ENCODE results near the gene ST6GALNAC2. TPM values are rescaled to one million over a fixed set of nuclear protein-coding genes. Genes with fewer than 3 reads are reported as not detected.

ST6GALNAC2 gene
- polyA plus RNA-seq, 1 donor from 2014 or later = 0.68 TPM

- peak overlapping the region in 3 of 4 donors; percentile 30 to 84 (median 32) for H3K4me3 Mint-ChIP-seq
- peaks cover 0 to 4% (median 0%) of the 10 kb centered on the region in 3 donors for H3K4me1 Mint-ChIP-seq
- peaks cover 6% of the 10 kb centered on the region for H3K36me3 Mint-ChIP-seq
- peaks cover 0 to 5% (median 0%) of the 10 kb centered on the region in 3 donors for H3K9me3 Mint-ChIP-seq
- H3K27ac Mint-ChIP-seq = peak overlapping the region in 1 of 3 donors; percentile 9
- peaks cover 27% of the 10 kb centered on the region for H3K27me3 Mint-ChIP-seq
These were observed 1.3 kb upstream of the ST6GALNAC2 start for GRCh38 chr17:76586741-76587487.

- Mint-ChIP-seq H3K9me3 (peaks cover 0 to 5% (median 0%) of the 10 kb centered on the region in 3 donors), H3K4me3 (peak overlapping the region; percentile 74 to 91 (median 79)), H3K27ac (no peak overlapping the region), H3K27me3 (peaks cover 27% of the 10 kb centered on the region), H3K36me3 (peaks cover 6% of the 10 kb centered on the region), H3K4me1 (peaks cover 0 to 4% (median 2%) of the 10 kb centered on the region in 3 donors)
These were observed 519 bp downstream of the ST6GALNAC2 start for GRCh38 chr17:76585033-76585648.

- peak overlapping the region; percentile 74 to 91 (median 79) for H3K4me3 Mint-ChIP-seq
- H3K27ac Mint-ChIP-seq = no peak overlapping the region
- peaks cover 0 to 4% (median 2%) of the 10 kb centered on the region in 3 donors for H3K4me1 Mint-ChIP-seq
- H3K9me3 Mint-ChIP-seq = peaks cover 0 to 3% (median 0%) of the 10 kb centered on the region in 3 donors
- H3K27me3 Mint-ChIP-seq = peaks cover 27% of the 10 kb centered on the region
- peaks cover 5% of the 10 kb centered on the region for H3K36me3 Mint-ChIP-seq
These were observed 1.1 kb downstream of the ST6GALNAC2 start for GRCh38 chr17:76584427-76585032.

- Mint-ChIP-seq H3K27me3 (peaks cover 13% of the 10 kb centered on the region), H3K4me3 (no peak overlapping the region), H3K27ac (no peak overlapping the region), H3K36me3 (peaks cover 3% of the 10 kb centered on the region), H3K9me3 (no peaks in the 10 kb centered on the region), H3K4me1 (peaks cover 0 to 7% (median 4%) of the 10 kb centered on the region in 3 donors)
These were observed 3.0 kb downstream of the ST6GALNAC2 start for GRCh38 chr17:76582660-76583059.

- H3K4me3 Mint-ChIP-seq = no peak overlapping the region
- H3K4me1 Mint-ChIP-seq = peaks cover 0 to 4% (median 4%) of the 10 kb centered on the region in 3 donors
- no peaks in the 10 kb centered on the region for H3K36me3 Mint-ChIP-seq
- H3K9me3 Mint-ChIP-seq = no peaks in the 10 kb centered on the region
- H3K27me3 Mint-ChIP-seq = peaks cover 5% of the 10 kb centered on the region
- H3K27ac Mint-ChIP-seq = no peak overlapping the region
These were observed 4.1 kb downstream of the ST6GALNAC2 start for GRCh38 chr17:76581515-76581914.

- H3K27me3 Mint-ChIP-seq = no peaks in the 10 kb centered on the region
- no peaks in the 10 kb centered on the region for H3K9me3 Mint-ChIP-seq
- H3K36me3 Mint-ChIP-seq = no peaks in the 10 kb centered on the region
- no peak overlapping the region for H3K4me3 Mint-ChIP-seq
- H3K27ac Mint-ChIP-seq = no peak overlapping the region
- peaks cover 0 to 4% (median 3%) of the 10 kb centered on the region in 3 donors for H3K4me1 Mint-ChIP-seq
These were observed 6.4 kb downstream of the ST6GALNAC2 start for GRCh38 chr17:76579281-76579680.

- H3K4me1 Mint-ChIP-seq = peaks cover 0 to 4% (median 3%) of the 10 kb centered on the region in 3 donors
- no peaks in the 10 kb centered on the region for H3K27me3 Mint-ChIP-seq
- H3K4me3 Mint-ChIP-seq = no peak overlapping the region
- no peaks in the 10 kb centered on the region for H3K9me3 Mint-ChIP-seq
- H3K27ac Mint-ChIP-seq = no peak overlapping the region
- H3K36me3 Mint-ChIP-seq = no peaks in the 10 kb centered on the region
These were observed 7.3 kb downstream of the ST6GALNAC2 start for GRCh38 chr17:76578376-76578775.

- no peaks in the 10 kb centered on the region for H3K27me3 Mint-ChIP-seq
- H3K27ac Mint-ChIP-seq = no peak overlapping the region
- no peaks in the 10 kb centered on the region for H3K9me3 Mint-ChIP-seq
- H3K4me3 Mint-ChIP-seq = no peak overlapping the region
- peaks cover 0 to 4% (median 3%) of the 10 kb centered on the region in 3 donors for H3K4me1 Mint-ChIP-seq
- H3K36me3 Mint-ChIP-seq = no peaks in the 10 kb centered on the region
These were observed 7.8 kb downstream of the ST6GALNAC2 start for GRCh38 chr17:76577876-76578275.

- H3K27me3 Mint-ChIP-seq = peaks cover 4% of the 10 kb centered on the region
- H3K9me3 Mint-ChIP-seq = no peaks in the 10 kb centered on the region
- no peaks in the 10 kb centered on the region for H3K36me3 Mint-ChIP-seq
- peaks cover 0 to 5% (median 4%) of the 10 kb centered on the region in 3 donors for H3K4me1 Mint-ChIP-seq
- no peak overlapping the region for H3K27ac Mint-ChIP-seq
- H3K4me3 Mint-ChIP-seq = no peak overlapping the region
These were observed 9.5 kb downstream of the ST6GALNAC2 start for GRCh38 chr17:76576189-76576588.

- Mint-ChIP-seq H3K4me1 (peaks cover 0 to 4% (median 4%) of the 10 kb centered on the region in 3 donors), H3K9me3 (no peaks in the 10 kb centered on the region), H3K27me3 (peaks cover 4% of the 10 kb centered on the region), H3K27ac (no peak overlapping the region), H3K4me3 (no peak overlapping the region), H3K36me3 (no peaks in the 10 kb centered on the region)
These were observed 10.1 kb downstream of the ST6GALNAC2 start for GRCh38 chr17:76575570-76575969.

GRCh38 chr17:76574166-76574565 lies 11.5 kb downstream of the ST6GALNAC2 start:
- H3K27me3 Mint-ChIP-seq = peaks cover 4% of the 10 kb centered on the region
- no peaks in the 10 kb centered on the region for H3K9me3 Mint-ChIP-seq
- peaks cover 0 to 3% (median 1%) of the 10 kb centered on the region in 3 donors for H3K4me1 Mint-ChIP-seq
- H3K27ac Mint-ChIP-seq = no peak overlapping the region
- no peaks in the 10 kb centered on the region for H3K36me3 Mint-ChIP-seq
- H3K4me3 Mint-ChIP-seq = no peak overlapping the region

- Mint-ChIP-seq H3K4me3 (no peak overlapping the region), H3K27me3 (peaks cover 6% of the 10 kb centered on the region), H3K4me1 (peaks cover 0 to 7% (median 5%) of the 10 kb centered on the region in 3 donors)
These were observed 12.6 kb downstream of the ST6GALNAC2 start for GRCh38 chr17:76573096-76573495.

GRCh38 chr17:76572201-76572910 lies 13.3 kb downstream of the ST6GALNAC2 start:
- Mint-ChIP-seq H3K27ac (no peak overlapping the region), H3K4me1 (peaks cover 6 to 14% (median 12%) of the 10 kb centered on the region in 3 donors), H3K4me3 (no peak overlapping the region), H3K36me3 (no peaks in the 10 kb centered on the region), H3K9me3 (no peaks in the 10 kb centered on the region), H3K27me3 (peaks cover 6% of the 10 kb centered on the region)

More at GRCh38 chr17:76573096-76573495, 12.6 kb downstream of the ST6GALNAC2 start:
- Mint-ChIP-seq H3K27ac (no peak overlapping the region), H3K9me3 (no peaks in the 10 kb centered on the region), H3K36me3 (no peaks in the 10 kb centered on the region)

GRCh38 chr17:76570877-76571471 lies 14.7 kb downstream of the ST6GALNAC2 start:
- H3K9me3 Mint-ChIP-seq = no peaks in the 10 kb centered on the region
- peaks cover 4% of the 10 kb centered on the region for H3K36me3 Mint-ChIP-seq
- peaks cover 6% of the 10 kb centered on the region for H3K27me3 Mint-ChIP-seq
- peaks cover 10 to 22% (median 18%) of the 10 kb centered on the region in 3 donors for H3K4me1 Mint-ChIP-seq
- no peak overlapping the region for H3K4me3 Mint-ChIP-seq
- H3K27ac Mint-ChIP-seq = no peak overlapping the region

Measured in IgD-negative memory B cell (primary cell).